GM18511 (cell line): Measurements from ENCODE around the gene KCTD8.

Source experiments
- ATAC-seq: cut with Tn5 transposase; IDR thresholded peaks from one replicate; pipeline ENCODE4 v1.9.1; 2021; ENCODE audit warnings: mild to moderate bottlenecking, moderate library complexity; ENCODE audit not compliant: unreplicated experiment

Gene KCTD8

DNA sequence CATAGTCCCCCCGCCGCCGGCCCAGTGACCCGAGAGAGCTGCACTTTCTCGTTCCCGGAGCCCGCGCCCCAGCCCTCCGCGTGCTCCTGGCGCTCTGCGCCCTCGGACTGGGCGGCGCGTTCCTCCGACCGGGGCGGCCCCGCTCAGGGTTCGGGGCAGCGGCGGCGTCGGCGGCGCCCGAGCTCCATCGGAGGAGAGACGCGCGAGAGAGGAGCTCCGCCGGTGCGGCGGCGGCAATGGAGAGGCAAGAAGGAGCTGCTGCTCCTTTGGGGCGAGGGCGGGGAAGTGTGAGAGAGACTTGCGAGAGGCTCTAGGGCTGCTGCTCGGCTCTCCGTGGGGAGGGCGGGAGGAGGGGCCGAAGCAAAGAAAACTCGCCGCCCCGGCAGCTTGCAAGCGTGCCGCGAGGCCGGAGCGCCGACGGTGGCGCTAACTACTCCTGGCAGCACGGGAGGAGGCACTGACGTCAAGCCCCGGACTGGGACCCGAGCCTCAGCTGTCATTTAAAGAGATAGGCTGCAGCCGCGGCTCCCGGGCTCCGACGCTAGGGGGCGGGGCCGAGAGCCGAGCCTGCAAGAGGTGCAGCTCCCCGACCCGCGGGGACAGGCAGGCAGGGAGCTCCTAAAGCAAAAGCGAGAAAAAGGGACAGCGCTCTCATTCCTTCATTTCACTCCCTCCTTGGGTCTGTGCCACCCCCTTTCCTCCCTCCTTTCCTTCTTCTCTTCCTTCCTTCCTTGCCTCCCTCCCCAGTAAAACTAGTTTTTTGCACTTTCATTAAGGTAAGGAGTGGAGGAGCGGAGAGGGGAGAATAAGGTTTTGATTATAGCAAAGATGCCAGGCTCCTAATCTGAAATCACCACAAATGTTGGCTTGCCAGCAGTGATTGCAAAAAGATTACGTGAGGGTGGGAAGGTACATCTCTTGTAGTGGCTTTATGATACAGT lies at the start of gene KCTD8:
Gene KCTD8 (minus strand): TSS at position 289 of the 941 bp plus-strand sequence.
- ATAC-seq = peak; percentile 96

GRCh38 chr4:44494810-44495701 lies 46.4 kb upstream of the KCTD8 start:
- no peak for ATAC-seq

DNA sequence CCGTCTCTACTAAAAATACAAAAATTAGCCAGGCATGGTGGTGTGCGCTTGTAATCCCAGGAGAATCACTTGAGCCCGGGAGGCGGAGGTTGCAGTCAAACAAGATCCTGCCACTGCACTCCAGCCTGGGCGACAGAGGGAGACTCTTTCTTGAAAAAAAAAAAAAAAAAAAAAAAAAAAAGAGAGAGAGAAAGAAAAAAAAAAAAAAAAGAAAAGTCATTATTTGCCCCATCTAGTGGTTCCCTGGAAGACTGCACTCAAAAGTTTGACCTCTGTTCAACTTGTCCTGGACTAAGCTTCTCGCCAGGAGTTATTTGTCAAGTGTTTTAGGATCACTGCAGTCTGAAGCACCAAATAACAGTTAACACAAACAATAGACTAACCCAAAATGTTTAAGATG lies 45.3 kb upstream of the KCTD8 start:
- ATAC-seq = peak; percentile 78

DNA sequence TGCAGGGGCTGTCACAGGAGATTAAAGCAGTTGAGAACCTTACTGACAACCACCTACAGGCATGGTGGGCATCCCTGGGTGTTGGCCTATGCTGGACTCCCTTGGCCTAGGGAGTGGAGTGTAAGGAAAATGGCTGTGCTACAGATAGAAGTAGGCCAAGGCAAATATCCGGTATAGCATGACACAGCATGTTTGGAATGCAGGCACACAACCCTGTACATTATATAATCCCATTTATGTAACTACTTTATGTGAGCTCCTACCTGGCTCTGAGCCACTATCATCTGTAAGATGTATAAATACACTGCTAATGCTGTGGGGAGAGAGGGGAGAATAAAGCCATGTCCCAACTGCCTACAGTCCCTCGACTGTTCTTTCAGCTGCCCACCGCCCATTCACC lies 38.7 kb upstream of the KCTD8 start:
- no peak for ATAC-seq

- no peak for ATAC-seq
Observed at GRCh38 chr4:44479731-44480130, 31.1 kb upstream of the KCTD8 start.

GRCh38 chr4:44462259-44462658 lies 13.7 kb upstream of the KCTD8 start:
- ATAC-seq = no peak

- peak; percentile 15 for ATAC-seq
Observed at GRCh38 chr4:44447563-44448504, 775 bp downstream of the KCTD8 start.

DNA sequence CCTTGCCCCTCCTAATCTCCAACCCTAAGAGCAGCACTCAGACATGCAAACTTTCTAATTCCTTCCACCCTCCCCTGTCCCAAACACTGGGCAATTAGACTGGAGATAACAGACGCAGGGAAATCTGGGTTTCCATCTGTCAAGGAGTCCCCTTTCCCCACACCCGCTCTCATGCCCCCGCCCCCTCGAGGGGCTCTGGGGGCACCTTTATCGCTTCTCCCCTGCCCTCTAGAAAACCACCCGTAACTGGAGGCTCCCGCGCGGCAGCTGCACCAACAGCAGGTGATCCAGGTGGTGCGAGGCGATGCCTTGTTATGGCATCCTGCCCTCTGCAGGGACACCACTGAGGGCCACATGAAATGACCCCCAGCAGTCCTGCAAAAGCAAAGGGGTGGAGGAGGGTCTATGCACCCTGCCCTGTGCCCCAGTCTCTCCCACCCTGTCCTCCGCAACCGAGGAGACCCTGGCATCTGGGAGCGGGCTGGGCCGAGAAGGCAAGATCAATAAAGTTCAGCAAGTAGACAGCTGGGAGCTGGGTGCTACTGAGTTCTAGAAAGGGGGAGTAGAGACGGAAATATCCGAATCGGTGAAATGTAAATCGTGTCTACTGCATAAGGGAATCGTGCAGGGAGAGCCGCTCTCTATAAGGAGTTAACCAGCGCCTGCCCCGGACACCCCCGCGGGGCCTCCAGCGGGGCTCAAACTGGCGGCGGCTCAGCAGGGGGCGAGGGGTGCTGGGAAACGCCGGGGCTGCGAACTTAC lies 1.6 kb downstream of the KCTD8 start:
- ATAC-seq = no peak

GRCh38 chr4:44446191-44446590 lies 2.4 kb downstream of the KCTD8 start:
- ATAC-seq = no peak

- ATAC-seq = no peak
Observed at GRCh38 chr4:44438687-44439086, 9.9 kb downstream of the KCTD8 start.

DNA sequence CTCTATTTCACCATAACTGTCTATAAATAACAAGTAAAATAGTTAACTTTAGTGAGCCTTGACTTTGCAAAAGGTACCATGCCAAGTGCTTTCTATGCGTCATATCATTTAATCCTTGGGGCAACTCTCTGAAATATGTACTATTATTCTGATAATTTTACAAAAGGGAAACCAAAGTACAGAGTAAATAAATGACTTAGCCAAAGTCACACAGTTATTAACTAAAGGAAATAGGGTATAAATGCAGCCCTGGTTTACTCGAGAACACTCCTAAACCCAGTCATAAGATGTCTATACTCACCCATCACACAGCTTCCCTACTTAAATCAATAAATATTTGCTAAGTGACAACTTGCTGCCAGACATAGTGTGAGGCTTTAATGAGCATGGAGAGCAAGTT lies 14.4 kb downstream of the KCTD8 start:
- no peak for ATAC-seq

DNA sequence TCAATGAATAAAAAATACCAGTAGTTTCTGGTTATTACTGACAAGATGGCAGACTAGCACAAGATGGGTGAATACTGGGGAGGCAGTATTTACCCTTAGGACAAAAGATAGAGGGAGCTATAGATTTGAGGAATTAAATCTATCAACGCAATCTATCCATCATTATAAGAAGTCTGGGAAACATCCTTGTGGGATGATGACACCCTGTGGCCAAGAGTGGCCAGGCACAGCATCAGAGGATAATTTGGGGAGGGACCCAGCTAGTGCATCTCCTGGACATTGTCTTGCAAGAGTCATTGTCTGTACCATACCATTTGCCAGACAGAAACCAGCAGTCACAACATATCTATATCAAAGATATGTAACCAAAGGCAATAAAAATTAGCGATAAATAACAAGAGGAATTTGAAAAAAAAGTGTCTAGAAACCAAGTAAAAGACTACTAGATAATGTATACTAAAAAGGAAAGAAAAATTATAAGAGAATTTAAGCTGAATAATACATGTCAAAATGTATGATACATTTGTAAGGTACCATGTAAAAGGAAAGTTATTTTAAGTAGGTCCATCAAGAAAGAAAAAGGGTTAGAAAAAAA lies 22.9 kb downstream of the KCTD8 start:
- no peak for ATAC-seq

GRCh38 chr4:44422912-44423311 lies 25.7 kb downstream of the KCTD8 start:
- no peak for ATAC-seq

DNA sequence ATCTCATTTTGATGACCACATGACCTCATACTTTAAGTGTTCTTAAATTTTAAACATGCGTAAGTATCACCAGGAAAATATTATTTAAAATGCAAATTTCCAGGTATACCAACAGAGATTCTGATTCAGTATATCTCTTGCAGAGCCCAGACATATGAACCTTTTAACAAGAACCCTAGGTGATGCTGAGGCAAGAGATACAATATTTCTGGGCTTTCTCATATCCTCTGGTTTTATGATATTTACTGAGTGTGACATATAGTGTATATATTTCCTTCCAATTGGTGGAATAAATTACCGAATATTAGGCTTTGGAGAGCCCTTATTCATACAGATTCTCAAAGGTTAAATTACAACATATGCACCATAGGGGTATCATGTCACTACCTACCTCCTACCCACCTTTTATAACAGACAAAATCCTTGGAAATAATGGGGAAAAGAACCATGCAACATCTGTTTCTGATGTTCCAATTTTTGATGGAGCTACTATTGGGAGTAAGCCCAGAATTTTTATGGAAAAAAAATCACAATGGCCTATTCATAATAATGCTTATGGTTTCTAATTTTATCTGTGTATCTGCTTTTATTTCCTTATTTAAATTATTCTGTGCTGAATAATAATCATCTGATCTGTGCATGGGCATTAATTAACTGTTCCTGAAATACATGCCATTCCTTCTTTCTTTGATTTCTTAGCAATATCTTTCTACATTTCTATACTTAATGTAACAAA lies 27.1 kb downstream of the KCTD8 start:
- no peak for ATAC-seq

- ATAC-seq = no peak
Observed at GRCh38 chr4:44415251-44415650, 33.4 kb downstream of the KCTD8 start.

GRCh38 chr4:44368413-44369167 lies 80.0 kb downstream of the KCTD8 start:
- no peak for ATAC-seq

GRCh38 chr4:44354172-44354571 lies 94.4 kb downstream of the KCTD8 start:
- no peak for ATAC-seq

DNA sequence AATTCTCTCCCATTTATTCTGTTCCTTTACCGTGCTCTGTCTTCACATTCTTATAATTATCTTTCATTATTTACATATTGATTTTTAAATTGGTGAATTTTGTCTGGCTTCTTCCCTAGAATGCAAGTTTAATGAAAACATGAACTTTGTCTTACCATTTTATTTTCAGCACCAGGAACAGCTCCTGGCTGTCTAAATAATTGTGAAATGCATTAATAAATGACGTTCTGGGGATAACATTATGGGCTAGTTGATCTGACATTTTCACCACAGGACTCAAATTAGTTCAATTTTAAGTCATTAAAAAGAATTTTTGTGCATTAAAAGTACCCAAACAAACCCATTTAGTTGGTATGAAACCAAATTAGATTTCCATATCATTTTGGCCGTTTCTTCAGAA lies 97.5 kb downstream of the KCTD8 start:
- ATAC-seq = no peak
